ENCODE data around the gene ACBD5.

- TF ChIP-seq GATA2 (IDR thresholded peaks at IDR 0.05; ENCODE audit: low read depth, low read length) (no peak), GATA3 (IDR thresholded peaks at IDR 0.05; ENCODE audit: low read depth, low read length) (no peak)
These were observed 16.6 kb downstream of the ACBD5 start for GRCh38 chr10:27223964-27224363.

Measured in SH-SY5Y (cell line).